Mesendoderm (in vitro differentiated cells): ENCODE data around the gene EFHC2.

Source experiments
- DNase-seq: peaks from one replicate; pipeline ENCODE4 v3.0.0; 2013
- H2AK5ac ChIP-seq: 2 replicates; pipeline ENCODE4 v1.6.1; 2013; ENCODE audit warnings: low read length, inconsistent platforms
- H2BK120ac ChIP-seq: 2 replicates; pipeline ENCODE4 v1.6.1; 2013; ENCODE audit warnings: low read depth, mild to moderate bottlenecking, low read length, moderate library complexity, mixed read lengths
- H2BK15ac ChIP-seq: replicated peaks from 2 replicates; pipeline ENCODE4 v1.6.1; 2013; ENCODE audit warnings: low read depth, mild to moderate bottlenecking, moderate library complexity
- H2BK5ac ChIP-seq: 2 replicates; pipeline ENCODE4 v1.6.1; 2013; ENCODE audit warnings: low read length, inconsistent platforms
- H3K18ac ChIP-seq: 2 replicates; pipeline ENCODE4 v1.6.1; 2013; ENCODE audit warnings: mild to moderate bottlenecking, low read length, mixed read lengths
- H3K23ac ChIP-seq: one replicate; pipeline ENCODE4 v1.6.1; 2013; ENCODE audit warnings: low read length
- H3K27ac ChIP-seq: 2 replicates; pipeline ENCODE4 v1.5.1; 2013; ENCODE audit warnings: low read depth, mild to moderate bottlenecking, inconsistent platforms, low read length, moderate library complexity
- H3K27me3 ChIP-seq: 2 replicates; pipeline ENCODE4 v1.6.1; 2013; ENCODE audit warnings: low read length, control low read depth, mild to moderate bottlenecking, inconsistent platforms; ENCODE audit not compliant: insufficient read depth, poor library complexity
- H3K36me3 ChIP-seq: 2 replicates; pipeline ENCODE4 v1.6.1; 2013; ENCODE audit warnings: low read length, inconsistent platforms; ENCODE audit not compliant: control insufficient read depth, insufficient read depth
- H3K4ac ChIP-seq: one replicate; pipeline ENCODE4 v1.6.1; 2013; ENCODE audit warnings: low read depth, mild to moderate bottlenecking, low read length, moderate library complexity
- H3K4me1 ChIP-seq: 2 replicates; pipeline ENCODE4 v1.6.1; 2013; ENCODE audit warnings: low read depth, low read length, inconsistent platforms; ENCODE audit not compliant: control insufficient read depth
- H3K4me2 ChIP-seq: 2 replicates; pipeline ENCODE4 v1.6.1; 2013; ENCODE audit warnings: low read length
- H3K4me3 ChIP-seq: 2 replicates; pipeline ENCODE4 v1.5.1; 2013; ENCODE audit warnings: mild to moderate bottlenecking, low read length
- H3K56ac ChIP-seq: one replicate; pipeline ENCODE4 v1.6.1; 2013; ENCODE audit warnings: low read length
- H3K79me1 ChIP-seq: 2 replicates; pipeline ENCODE4 v1.6.1; 2013; ENCODE audit warnings: low read length, inconsistent platforms
- H3K79me2 ChIP-seq: 2 replicates; pipeline ENCODE4 v1.6.1; 2013; ENCODE audit warnings: mild to moderate bottlenecking, low read length; ENCODE audit not compliant: control insufficient read depth, insufficient read depth
- H3K9ac ChIP-seq: 2 replicates; pipeline ENCODE4 v1.6.1; 2013; ENCODE audit warnings: low read length, inconsistent platforms
- H4K5ac ChIP-seq: one replicate; pipeline ENCODE4 v1.6.1; 2013; ENCODE audit warnings: low read length
- H4K8ac ChIP-seq: one replicate; pipeline ENCODE4 v1.6.1; 2013; ENCODE audit warnings: low read depth, mild to moderate bottlenecking, control low read depth, low read length, moderate library complexity
- WGBS: extraction: QIAGEN DNeasy Blood & Tissue Kit; methylation state at CpG from one replicate; pipeline ENCODE4 v1.1.7; 2013; ENCODE audit warnings: low lambda C conversion rate, missing lambda C conversion rate; ENCODE audit not compliant: insufficient coverage; ENCODE audit errors: extremely low coverage; 5-methylcytosine and 5-hydroxymethylcytosine counted together

The EFHC2 gene

DNA sequence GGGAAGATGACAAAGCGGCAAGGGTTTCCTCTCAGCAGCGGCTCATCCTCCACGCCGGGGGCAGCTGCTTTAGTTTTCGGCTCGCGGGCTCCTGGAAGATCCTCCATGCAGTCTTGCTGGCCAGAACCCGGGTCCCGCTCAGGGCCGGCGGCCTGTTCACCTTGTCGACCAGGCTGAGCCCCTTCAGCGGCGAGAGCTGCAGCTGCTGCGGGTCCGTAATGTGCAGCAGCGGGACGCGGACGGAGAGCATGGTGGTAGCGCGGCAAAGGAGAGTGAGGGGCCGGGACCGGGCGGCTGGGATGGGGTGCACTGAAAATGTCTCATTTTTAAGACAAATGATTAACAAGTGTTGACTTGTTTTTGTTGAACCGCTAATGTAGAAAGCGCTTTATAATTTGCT, 33.2 kb downstream of the EFHC2 start:
- Histone ChIP-seq H3K79me1 (no peaks in the 10 kb centered on the region), H4K5ac (no peak overlapping the region), H3K4ac (no peak overlapping the region), H3K23ac (no peak overlapping the region), H2BK5ac (no peak overlapping the region), H4K8ac (no peak overlapping the region), H3K36me3 (no peaks in the 10 kb centered on the region), H2BK120ac (no peak overlapping the region), H2AK5ac (no peak overlapping the region), H3K18ac (no peak overlapping the region), H3K27me3 (no peaks in the 10 kb centered on the region), H2BK15ac (no peak overlapping the region), H3K56ac (no peak overlapping the region), H3K4me3 (no peak overlapping the region), H3K4me1 (no peaks in the 10 kb centered on the region), H3K27ac (no peak overlapping the region), H3K79me2 (no peaks in the 10 kb centered on the region), H3K4me2 (no peak overlapping the region), H3K9ac (no peak overlapping the region)
- no CpG with 5 or more reads among the region's 27 CpGs for WGBS
- no peak for DNase-seq

DNA sequence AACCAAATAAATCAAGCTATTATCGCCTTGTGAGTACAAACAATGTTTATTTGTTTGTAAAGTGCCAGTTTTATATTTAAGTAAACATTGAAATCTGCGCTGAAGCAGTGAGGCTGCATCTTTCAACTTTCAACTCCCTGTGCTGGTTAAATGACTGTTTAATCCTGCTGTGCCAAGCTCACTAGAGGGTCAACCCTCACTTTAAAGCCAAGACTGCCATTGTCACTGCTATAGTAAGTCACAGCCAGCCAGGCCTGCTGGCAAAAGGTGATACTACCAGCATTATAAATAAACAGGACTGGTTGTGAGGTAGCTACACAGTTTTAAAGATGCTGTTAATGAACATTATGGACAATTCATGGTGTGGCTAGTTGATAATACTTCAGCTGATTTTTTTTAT, 34.6 kb downstream of the EFHC2 start:
- Histone ChIP-seq H2BK5ac (no peak overlapping the region), H3K4me2 (no peak overlapping the region), H3K4me1 (no peaks in the 10 kb centered on the region), H3K18ac (no peak overlapping the region), H3K4me3 (no peak overlapping the region), H2BK120ac (no peak overlapping the region), H3K27ac (no peak overlapping the region), H2BK15ac (no peak overlapping the region), H2AK5ac (no peak overlapping the region), H3K27me3 (no peaks in the 10 kb centered on the region), H3K79me1 (no peaks in the 10 kb centered on the region), H3K9ac (no peak overlapping the region), H3K4ac (no peak overlapping the region), H4K5ac (no peak overlapping the region), H3K36me3 (no peaks in the 10 kb centered on the region), H3K79me2 (no peaks in the 10 kb centered on the region), H4K8ac (no peak overlapping the region), H3K56ac (no peak overlapping the region), H3K23ac (no peak overlapping the region)
- no CpG with 5 or more reads among the region's 2 CpGs for WGBS
- DNase-seq: no peak

GRCh38 chrX:44306356-44306755, 37.1 kb downstream of the EFHC2 start:
- Histone ChIP-seq H3K4me2 (no peak overlapping the region), H3K9ac (no peak overlapping the region), H4K8ac (no peak overlapping the region), H2BK120ac (no peak overlapping the region), H3K27ac (no peak overlapping the region), H2AK5ac (no peak overlapping the region), H3K79me2 (no peaks in the 10 kb centered on the region), H3K36me3 (no peaks in the 10 kb centered on the region), H3K27me3 (no peaks in the 10 kb centered on the region), H3K79me1 (no peaks in the 10 kb centered on the region), H3K4me1 (no peaks in the 10 kb centered on the region), H2BK5ac (no peak overlapping the region), H2BK15ac (no peak overlapping the region), H3K4ac (no peak overlapping the region), H3K56ac (no peak overlapping the region), H3K18ac (no peak overlapping the region), H3K23ac (no peak overlapping the region), H3K4me3 (no peak overlapping the region), H4K5ac (no peak overlapping the region)
- DNase-seq: no peak
- no CpG with 5 or more reads among the region's 5 CpGs for WGBS

DNA sequence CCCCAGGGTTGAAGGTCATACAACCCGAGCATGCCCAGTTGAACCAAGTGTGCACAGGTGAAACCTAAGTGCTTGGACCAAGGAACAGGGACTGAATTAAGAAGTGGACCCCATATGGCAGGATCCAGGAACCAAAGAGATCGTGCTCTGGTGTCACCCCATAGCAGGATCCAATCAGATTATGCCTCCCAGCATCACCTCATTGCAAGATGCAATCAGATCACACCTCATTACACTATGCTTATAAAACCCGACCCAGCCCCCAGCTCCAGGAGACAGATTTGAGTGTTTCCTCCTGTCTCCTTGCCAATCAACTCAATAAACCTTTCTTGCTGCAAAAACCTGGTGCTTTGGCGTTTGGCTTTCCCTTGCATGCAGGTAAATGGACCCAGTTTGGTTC, 37.6 kb downstream of the EFHC2 start:
- no peak overlapping the region for H3K4me2 ChIP-seq
- no peaks in the 10 kb centered on the region for H3K79me2 ChIP-seq
- DNase-seq: peak; percentile 25
- no CpG with 5 or more reads among the region's 4 CpGs for WGBS
- H4K8ac ChIP-seq: no peak overlapping the region
- no peak overlapping the region for H3K23ac ChIP-seq
- no peak overlapping the region for H2AK5ac ChIP-seq
- no peak overlapping the region for H3K56ac ChIP-seq
- H3K9ac ChIP-seq: no peak overlapping the region
- H3K79me1 ChIP-seq: no peaks in the 10 kb centered on the region
- no peak overlapping the region for H3K27ac ChIP-seq
- H3K4me1 ChIP-seq: no peaks in the 10 kb centered on the region
- no peak overlapping the region for H3K4me3 ChIP-seq
- H4K5ac ChIP-seq: no peak overlapping the region
- H3K18ac ChIP-seq: no peak overlapping the region
- no peaks in the 10 kb centered on the region for H3K27me3 ChIP-seq
- H3K4ac ChIP-seq: no peak overlapping the region
- H2BK5ac ChIP-seq: no peak overlapping the region
- H2BK15ac ChIP-seq: no peak overlapping the region
- H2BK120ac ChIP-seq: no peak overlapping the region
- no peaks in the 10 kb centered on the region for H3K36me3 ChIP-seq

DNA sequence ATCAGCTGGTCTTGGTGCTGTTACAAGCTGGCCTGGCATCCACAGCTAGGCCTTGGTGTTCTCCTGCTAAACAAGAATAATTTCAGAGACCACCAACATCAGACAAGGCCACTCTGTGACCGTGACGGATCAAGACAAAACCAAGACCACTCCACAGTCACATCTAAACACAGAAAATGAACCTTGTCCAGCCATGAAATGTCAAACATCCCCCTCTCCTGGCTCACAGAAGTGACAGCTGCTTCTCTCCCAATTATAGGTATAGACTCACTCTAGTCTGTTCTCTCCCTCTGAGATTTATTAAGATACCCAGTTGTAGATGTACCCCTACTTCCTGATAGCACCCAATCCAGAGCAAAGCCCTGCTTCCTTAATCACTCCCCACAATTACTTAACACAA, 40.4 kb downstream of the EFHC2 start:
- WGBS: no CpG with 5 or more reads among the region's 2 CpGs
- no peak overlapping the region for H4K5ac ChIP-seq
- no peak overlapping the region for H4K8ac ChIP-seq
- H3K27ac ChIP-seq: no peak overlapping the region
- H2BK120ac ChIP-seq: no peak overlapping the region
- H3K4me2 ChIP-seq: no peak overlapping the region
- no peak overlapping the region for H3K18ac ChIP-seq
- no peaks in the 10 kb centered on the region for H3K79me2 ChIP-seq
- H2BK15ac ChIP-seq: no peak overlapping the region
- no peak overlapping the region for H3K4me3 ChIP-seq
- no peak overlapping the region for H3K56ac ChIP-seq
- H3K36me3 ChIP-seq: no peaks in the 10 kb centered on the region
- no peak overlapping the region for H3K23ac ChIP-seq
- no peak overlapping the region for H3K4ac ChIP-seq
- no peaks in the 10 kb centered on the region for H3K4me1 ChIP-seq
- no peak overlapping the region for H3K9ac ChIP-seq
- DNase-seq: no peak
- H2AK5ac ChIP-seq: no peak overlapping the region
- H3K27me3 ChIP-seq: no peaks in the 10 kb centered on the region
- no peak overlapping the region for H2BK5ac ChIP-seq
- no peaks in the 10 kb centered on the region for H3K79me1 ChIP-seq

DNA sequence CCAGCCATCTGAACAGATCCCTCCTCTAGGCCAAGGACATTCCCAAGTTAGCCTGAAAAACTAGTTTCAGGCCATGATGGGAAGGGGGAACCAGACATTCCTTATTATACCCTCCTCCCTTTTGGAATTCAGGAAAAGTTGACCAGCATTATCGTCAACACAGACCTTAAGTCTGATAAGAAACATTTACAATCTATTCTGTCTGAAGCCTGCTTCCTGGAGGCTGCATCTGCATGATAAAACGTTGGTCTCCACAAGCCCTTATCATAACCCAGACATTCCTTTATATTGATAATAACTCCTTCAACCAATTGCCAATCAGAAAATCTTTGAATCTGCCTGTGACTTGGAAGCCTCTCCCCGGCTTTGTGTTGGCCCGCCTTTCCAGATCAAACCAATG, 44.3 kb downstream of the EFHC2 start:
- Histone ChIP-seq H4K8ac (no peak overlapping the region), H4K5ac (no peak overlapping the region), H3K4ac (no peak overlapping the region), H3K4me2 (no peak overlapping the region), H3K56ac (no peak overlapping the region), H3K23ac (no peak overlapping the region), H3K36me3 (no peaks in the 10 kb centered on the region), H3K9ac (no peak overlapping the region), H3K4me1 (no peaks in the 10 kb centered on the region), H3K27ac (no peak overlapping the region), H2AK5ac (no peak overlapping the region), H3K79me1 (no peaks in the 10 kb centered on the region), H2BK120ac (no peak overlapping the region), H2BK15ac (no peak overlapping the region), H3K18ac (no peak overlapping the region), H3K4me3 (no peak overlapping the region), H3K79me2 (no peaks in the 10 kb centered on the region), H2BK5ac (no peak overlapping the region), H3K27me3 (no peaks in the 10 kb centered on the region)
- peak; percentile 67 for DNase-seq
- WGBS: no CpG with 5 or more reads among the region's 4 CpGs
